ENCODE measurements around the gene CAPN5. TPM values are rescaled to one million over a fixed set of nuclear protein-coding genes. Genes with fewer than 3 reads are reported as not detected.
"Not testable (repeated sequence)": the region's sequence is repeated elsewhere in the genome, so short reads cannot be mapped to it uniquely, and the experiment has no call there.

The CAPN5 gene
- total and polyA plus RNA-seq, 2 donors from 2014 or later = 20.0 to 36.0 TPM

- Histone ChIP-seq H3K27me3 (ENCODE audit: control insufficient read depth, insufficient read depth, low read length) (no peaks in the 10 kb centered on the region), H3K9me3 (ENCODE audit: control insufficient read depth in 2 of 3, insufficient read depth in 1 of 3, low read length in 3 of 3) (peaks cover 0 to 4% (median 0%) of the 10 kb centered on the region in 3 donors), H3K4me3 (ENCODE audit: low read length in 3 of 3) (no peak overlapping the region), H3K27ac (ENCODE audit: low read depth in 2 of 2, low read length in 2 of 2) (no peak overlapping the region), H3K4me1 (ENCODE audit: control insufficient read depth in 2 of 3, insufficient read depth in 2 of 3, low read depth in 1 of 3, low read length in 3 of 3) (no peaks in the 10 kb centered on the region), H3K36me3 (ENCODE audit: control insufficient read depth in 2 of 3, insufficient read depth in 3 of 3, low read length in 3 of 3) (no peaks in the 10 kb centered on the region), H3K9ac (ENCODE audit: low read length in 3 of 3) (no peak overlapping the region)
- no peak for DNase-seq
- no peak for TF ChIP-seq CTCF (IDR thresholded peaks at IDR 0.05; ENCODE audit: borderline replicate concordance, extremely low read depth, insufficient read depth)
- intact Hi-C loops (cut with DNase I) = no loop called here
- no peak for FAIRE-seq
These were observed 7.9 kb upstream of the CAPN5 start for GRCh38 chr11:77058900-77059299.

DNA sequence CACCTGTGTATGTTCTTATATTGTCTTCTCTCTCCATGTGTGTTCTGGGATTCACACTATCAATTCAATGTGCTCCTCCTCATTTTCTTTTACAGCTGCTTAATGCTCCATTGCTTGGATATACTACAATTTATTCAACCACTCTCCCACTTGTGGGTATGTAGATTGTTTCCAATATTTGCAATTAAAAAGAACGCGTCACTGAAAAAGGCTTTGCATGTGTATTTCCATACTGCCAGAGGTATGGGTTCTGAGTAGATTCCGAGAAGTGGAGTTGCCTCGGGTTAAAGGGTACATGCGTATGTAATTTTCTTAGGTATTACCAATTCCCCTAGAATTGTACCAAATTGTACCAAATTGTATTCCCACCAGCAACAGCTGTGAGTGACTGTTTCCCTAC, 7.0 kb upstream of the CAPN5 start:
- no peak for TF ChIP-seq CTCF (IDR thresholded peaks at IDR 0.05; ENCODE audit: borderline replicate concordance, extremely low read depth, insufficient read depth)
- Histone ChIP-seq H3K9ac (ENCODE audit: low read length in 3 of 3) (no peak overlapping the region), H3K27me3 (ENCODE audit: control insufficient read depth, insufficient read depth, low read length) (no peaks in the 10 kb centered on the region), H3K36me3 (ENCODE audit: control insufficient read depth in 2 of 3, insufficient read depth in 3 of 3, low read length in 3 of 3) (no peaks in the 10 kb centered on the region), H3K4me3 (ENCODE audit: low read length in 3 of 3) (no peak overlapping the region), H3K4me1 (ENCODE audit: control insufficient read depth in 2 of 3, insufficient read depth in 2 of 3, low read depth in 1 of 3, low read length in 3 of 3) (no peaks in the 10 kb centered on the region), H3K27ac (ENCODE audit: low read depth in 2 of 2, low read length in 2 of 2) (no peak overlapping the region), H3K9me3 (ENCODE audit: control insufficient read depth in 2 of 3, insufficient read depth in 1 of 3, low read length in 3 of 3) (peaks cover 0 to 4% (median 0%) of the 10 kb centered on the region in 3 donors)
- FAIRE-seq = no peak
- no peak for DNase-seq
- intact Hi-C loops (cut with DNase I) = no loop called here

GRCh38 chr11:77060234-77060633, 6.5 kb upstream of the CAPN5 start:
- no peak overlapping the region for H3K4me3 ChIP-seq (ENCODE audit: low read length in 3 of 3)
- H3K9me3 ChIP-seq (ENCODE audit: control insufficient read depth in 2 of 3, insufficient read depth in 1 of 3, low read length in 3 of 3) = peaks cover 0 to 4% (median 0%) of the 10 kb centered on the region in 3 donors
- DNase-seq (no peak), FAIRE-seq (no peak)
- no peak overlapping the region for H3K27ac ChIP-seq (ENCODE audit: low read depth in 2 of 2, low read length in 2 of 2)
- H3K36me3 ChIP-seq (ENCODE audit: control insufficient read depth in 2 of 3, insufficient read depth in 3 of 3, low read length in 3 of 3) = no peaks in the 10 kb centered on the region
- no peaks in the 10 kb centered on the region for H3K4me1 ChIP-seq (ENCODE audit: control insufficient read depth in 2 of 3, insufficient read depth in 2 of 3, low read depth in 1 of 3, low read length in 3 of 3)
- no peak for TF ChIP-seq CTCF (IDR thresholded peaks at IDR 0.05; ENCODE audit: borderline replicate concordance, extremely low read depth, insufficient read depth)
- intact Hi-C loops (cut with DNase I) = no loop called here
- H3K27me3 ChIP-seq (ENCODE audit: control insufficient read depth, insufficient read depth, low read length) = no peaks in the 10 kb centered on the region
- H3K9ac ChIP-seq (ENCODE audit: low read length in 3 of 3) = no peak overlapping the region

DNA sequence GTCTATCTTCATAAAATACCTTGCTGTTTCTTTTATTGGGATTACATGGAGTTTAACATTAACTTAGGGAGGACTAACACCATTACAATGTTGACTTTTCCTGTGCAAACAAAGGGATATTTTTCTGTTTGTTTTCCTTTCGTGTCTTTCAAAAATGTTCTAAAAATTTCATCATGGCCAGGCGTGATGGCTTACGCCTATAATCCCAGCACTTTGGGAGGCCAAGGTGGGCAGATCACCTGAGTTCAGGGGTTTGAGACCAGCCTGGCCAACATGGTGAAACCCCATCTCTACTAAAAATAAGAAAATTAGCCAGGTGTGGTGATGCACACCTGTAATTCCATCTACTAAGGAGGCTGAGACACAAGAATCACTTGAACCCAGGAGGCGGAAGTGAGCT, 5.5 kb upstream of the CAPN5 start:
- H3K4me3 ChIP-seq (ENCODE audit: low read length in 3 of 3); H3K9ac ChIP-seq (ENCODE audit: low read length in 3 of 3); H3K27me3 ChIP-seq (ENCODE audit: control insufficient read depth, insufficient read depth, low read length); intact Hi-C loops (cut with DNase I); H3K27ac ChIP-seq (ENCODE audit: low read depth in 2 of 2, low read length in 2 of 2); H3K4me1 ChIP-seq (ENCODE audit: control insufficient read depth in 2 of 3, insufficient read depth in 2 of 3, low read depth in 1 of 3, low read length in 3 of 3); H3K9me3 ChIP-seq (ENCODE audit: control insufficient read depth in 2 of 3, insufficient read depth in 1 of 3, low read length in 3 of 3); DNase-seq; H3K36me3 ChIP-seq (ENCODE audit: control insufficient read depth in 2 of 3, insufficient read depth in 3 of 3, low read length in 3 of 3); FAIRE-seq: not testable (repeated sequence)

All from kidney (tissue), 14 donors.